ENCODE results near the gene ESRRA.
A peak's percentile ranks its signal among the peaks of the same experiment; 100 is the strongest.

The ESRRA gene

DNA sequence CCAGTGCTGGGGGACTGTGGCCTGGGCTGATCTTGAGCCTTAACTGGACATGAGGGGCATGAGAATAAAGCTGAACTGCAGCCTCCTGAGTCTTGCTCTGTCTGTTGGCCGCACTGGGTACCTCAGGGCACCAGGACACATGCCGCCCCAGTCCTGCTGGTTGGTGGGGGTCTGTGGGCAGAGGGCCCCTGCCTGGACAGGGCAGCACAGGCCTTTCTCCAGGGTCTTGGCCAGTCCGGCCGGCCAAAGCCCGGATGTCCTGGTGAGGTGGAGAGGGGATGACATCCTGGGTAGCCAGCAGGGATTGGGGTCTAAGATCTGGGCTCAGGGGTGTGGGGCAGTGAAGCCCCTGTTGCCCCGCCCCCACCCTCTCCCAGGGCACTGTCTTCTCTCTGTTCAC is 52.1 kb downstream of the ESRRA start:
- Histone ChIP-seq H3K4me3 (ENCODE audit: low read depth in 1 of 5, low read length in 5 of 5) (no peak overlapping the region), H3K4me1 (ENCODE audit: control insufficient read depth in 5 of 5, insufficient read depth in 5 of 5, low read length in 5 of 5) (peaks cover 2 to 46% (median 40%) of the 10 kb centered on the region in 5 donors), H3K36me3 (ENCODE audit: control insufficient read depth in 5 of 5, insufficient read depth in 5 of 5, low read length in 5 of 5) (peaks cover 0 to 24% (median 18%) of the 10 kb centered on the region in 5 donors), H3K27ac (ENCODE audit: low read depth, low read length) (no peak overlapping the region), H3K9ac (ENCODE audit: low read length in 5 of 5) (peak overlapping the region in 1 of 5 donors; percentile 90), H3K27me3 (ENCODE audit: control insufficient read depth in 5 of 5, insufficient read depth in 4 of 5, low read length in 5 of 5) (no peaks in the 10 kb centered on the region), H3K9me3 (ENCODE audit: control insufficient read depth in 5 of 5, low read length in 5 of 5) (no peaks in the 10 kb centered on the region)

DNA sequence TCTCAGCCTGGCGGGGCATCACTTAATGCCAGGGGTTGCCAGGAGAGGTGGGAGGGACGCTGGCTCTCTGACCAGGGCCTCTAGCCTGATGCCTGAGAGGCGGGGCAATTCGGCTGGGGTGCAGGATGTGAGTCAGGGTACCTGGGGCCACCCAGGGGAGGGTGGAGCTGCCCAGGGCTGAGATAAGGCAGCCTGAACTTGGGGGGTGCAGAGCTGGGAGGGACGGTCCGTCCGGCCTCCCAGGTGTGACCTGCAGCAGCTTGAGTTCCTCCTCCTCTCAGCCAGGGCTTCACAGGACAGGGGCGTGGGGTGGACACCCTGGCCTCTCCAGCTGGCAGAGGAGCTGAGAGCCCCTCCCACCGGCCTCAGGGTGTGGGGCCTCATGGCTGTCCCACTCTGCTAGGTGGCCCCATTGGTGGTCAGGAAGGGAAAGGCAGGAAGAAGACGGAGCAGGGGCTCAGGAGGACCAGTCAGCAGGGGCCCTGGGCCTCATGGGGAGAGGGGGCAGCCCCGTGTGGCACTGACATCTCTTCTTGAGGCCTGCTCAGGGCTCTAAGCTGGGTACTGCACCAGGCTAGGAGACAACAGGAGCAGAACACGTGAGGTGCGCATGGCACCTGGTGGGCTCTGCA is 52.7 kb downstream of the ESRRA start:
- H3K27ac ChIP-seq (ENCODE audit: low read depth, low read length): peak overlapping the region; percentile 84
- peaks cover 0 to 30% (median 23%) of the 10 kb centered on the region in 5 donors for H3K36me3 ChIP-seq (ENCODE audit: control insufficient read depth in 5 of 5, insufficient read depth in 5 of 5, low read length in 5 of 5)
- peak overlapping the region; percentile 77 to 92 (median 89) for H3K9ac ChIP-seq (ENCODE audit: low read length in 5 of 5)
- H3K4me3 ChIP-seq (ENCODE audit: low read depth in 1 of 5, low read length in 5 of 5): peak overlapping the region in 4 of 5 donors; percentile 85 to 99 (median 92)
- H3K27me3 ChIP-seq (ENCODE audit: control insufficient read depth in 5 of 5, insufficient read depth in 4 of 5, low read length in 5 of 5): no peaks in the 10 kb centered on the region
- no peaks in the 10 kb centered on the region for H3K9me3 ChIP-seq (ENCODE audit: control insufficient read depth in 5 of 5, low read length in 5 of 5)
- peaks cover 2 to 46% (median 40%) of the 10 kb centered on the region in 5 donors for H3K4me1 ChIP-seq (ENCODE audit: control insufficient read depth in 5 of 5, insufficient read depth in 5 of 5, low read length in 5 of 5)

DNA sequence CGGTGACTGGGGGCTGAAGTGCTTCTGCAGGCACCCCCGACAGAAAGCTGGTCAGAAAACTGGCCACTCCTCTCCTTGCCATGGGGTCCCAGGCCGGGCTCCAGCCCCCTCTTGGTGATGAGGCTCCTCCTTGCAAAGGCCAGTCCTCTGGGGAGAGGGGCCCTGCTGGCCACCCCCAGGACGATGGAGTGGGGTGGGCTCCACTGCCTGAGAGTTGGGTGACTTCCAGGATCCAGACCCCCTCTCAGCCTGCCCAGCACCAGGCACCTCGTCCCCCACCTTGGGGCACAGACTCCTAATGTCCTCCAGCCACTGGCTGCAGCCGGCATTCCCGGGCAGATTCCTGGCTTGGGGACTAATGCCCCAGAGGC is 53.2 kb downstream of the ESRRA start:
- Histone ChIP-seq H3K4me3 (ENCODE audit: low read depth in 1 of 5, low read length in 5 of 5) (peak overlapping the region in 4 of 5 donors; percentile 85 to 99 (median 92)), H3K27ac (ENCODE audit: low read depth, low read length) (peak overlapping the region; percentile 84), H3K27me3 (ENCODE audit: control insufficient read depth in 5 of 5, insufficient read depth in 4 of 5, low read length in 5 of 5) (no peaks in the 10 kb centered on the region), H3K9me3 (ENCODE audit: control insufficient read depth in 5 of 5, low read length in 5 of 5) (no peaks in the 10 kb centered on the region), H3K9ac (ENCODE audit: low read length in 5 of 5) (peak overlapping the region; percentile 77 to 92 (median 89)), H3K4me1 (ENCODE audit: control insufficient read depth in 5 of 5, insufficient read depth in 5 of 5, low read length in 5 of 5) (peaks cover 2 to 46% (median 40%) of the 10 kb centered on the region in 5 donors), H3K36me3 (ENCODE audit: control insufficient read depth in 5 of 5, insufficient read depth in 5 of 5, low read length in 5 of 5) (peaks cover 0 to 35% (median 28%) of the 10 kb centered on the region in 5 donors)

DNA sequence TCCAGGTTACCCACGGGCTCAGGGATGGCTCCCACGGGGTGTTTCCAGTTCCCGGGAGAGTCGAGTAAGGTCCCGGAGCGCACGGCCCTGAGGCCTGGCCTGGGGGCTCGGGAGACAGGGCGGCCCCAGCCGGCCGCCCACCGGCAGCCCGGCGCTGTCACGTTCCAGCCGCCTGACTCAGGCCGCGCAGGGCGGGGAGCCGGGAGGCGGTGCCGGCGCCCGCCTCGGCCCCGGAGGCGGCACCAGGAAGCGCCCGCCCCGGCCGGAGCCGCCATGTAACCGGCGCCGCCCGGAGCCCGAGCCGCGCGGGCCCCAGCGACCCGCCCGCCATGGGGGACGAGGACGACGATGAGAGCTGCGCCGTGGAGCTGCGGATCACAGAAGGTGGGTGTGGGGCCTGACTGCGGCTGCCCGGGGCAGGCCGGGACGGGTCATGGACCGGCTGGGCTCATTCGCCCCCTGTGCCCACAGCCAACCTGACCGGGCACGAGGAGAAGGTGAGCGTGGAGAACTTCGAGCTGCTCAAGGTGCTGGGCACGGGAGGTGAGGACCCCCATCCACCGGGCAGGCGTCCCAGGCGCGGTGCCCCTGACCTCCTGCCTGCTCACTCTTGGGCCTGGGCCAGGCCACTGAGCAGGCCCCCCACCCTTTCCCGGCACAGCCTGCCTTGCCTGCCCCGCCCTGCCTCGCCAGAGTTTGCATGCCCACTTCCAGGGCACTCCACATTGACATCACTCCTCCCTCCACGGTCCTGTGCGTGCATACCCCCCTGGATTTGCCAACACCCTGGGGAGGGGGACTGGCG is 53.8 kb downstream of the ESRRA start, which contains the start of gene RPS6KA4:
TSS of gene RPS6KA4 (plus strand) at position 256 of the 805 bp plus-strand sequence. CDS start at position 330, 74 bp downstream.
- Histone ChIP-seq H3K4me1 (ENCODE audit: control insufficient read depth in 5 of 5, insufficient read depth in 5 of 5, low read length in 5 of 5) (peaks cover 2 to 46% (median 40%) of the 10 kb centered on the region in 5 donors), H3K4me3 (ENCODE audit: low read depth in 1 of 5, low read length in 5 of 5) (peak within 1 kb of the TSS; percentile 75 to 99 (median 87)), H3K36me3 (ENCODE audit: control insufficient read depth in 5 of 5, insufficient read depth in 5 of 5, low read length in 5 of 5) (peaks cover 0 to 41% (median 32%) of the 10 kb centered on the region in 5 donors), H3K9ac (ENCODE audit: low read length in 5 of 5) (peak within 1 kb of the TSS; percentile 84 to 96 (median 92)), H3K9me3 (ENCODE audit: control insufficient read depth in 5 of 5, low read length in 5 of 5) (no peaks in the 10 kb centered on the region), H3K27me3 (ENCODE audit: control insufficient read depth in 5 of 5, insufficient read depth in 4 of 5, low read length in 5 of 5) (no peaks in the 10 kb centered on the region), H3K27ac (ENCODE audit: low read depth, low read length) (peak within 1 kb of the TSS; percentile 84)

DNA sequence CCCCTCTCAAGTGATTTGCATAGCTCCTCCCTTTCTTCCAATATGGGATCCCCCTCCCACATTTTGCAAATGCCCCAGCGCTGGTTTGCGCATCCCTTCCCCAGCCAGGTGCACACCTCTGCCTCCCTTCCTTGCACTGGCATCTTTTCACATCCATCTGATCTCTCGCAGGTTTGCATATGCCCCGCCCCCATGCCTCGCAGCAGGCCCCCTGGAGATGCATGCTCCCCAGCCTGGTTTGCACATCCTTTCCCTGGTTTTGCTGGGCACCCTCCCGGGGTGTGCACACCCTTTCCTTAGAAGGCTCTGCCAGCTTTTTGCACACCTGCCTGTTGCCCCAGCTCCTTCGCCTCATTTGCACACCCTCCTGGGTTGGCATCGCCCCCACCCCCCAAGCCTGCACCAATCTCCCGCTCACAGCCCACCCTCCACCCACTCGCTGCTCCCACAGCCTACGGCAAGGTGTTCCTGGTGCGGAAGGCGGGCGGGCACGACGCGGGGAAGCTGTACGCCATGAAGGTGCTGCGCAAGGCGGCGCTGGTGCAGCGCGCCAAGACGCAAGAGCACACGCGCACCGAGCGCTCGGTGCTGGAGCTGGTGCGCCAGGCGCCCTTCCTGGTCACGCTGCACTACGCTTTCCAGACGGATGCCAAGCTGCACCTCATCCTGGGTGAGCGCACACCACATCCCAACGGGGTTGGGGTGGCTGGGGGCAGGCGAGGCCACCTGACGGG is 54.6 kb downstream of the ESRRA start:
- Histone ChIP-seq H3K27me3 (ENCODE audit: control insufficient read depth in 5 of 5, insufficient read depth in 4 of 5, low read length in 5 of 5) (no peaks in the 10 kb centered on the region), H3K4me3 (ENCODE audit: low read depth in 1 of 5, low read length in 5 of 5) (peak overlapping the region; percentile 75 to 99 (median 87)), H3K9ac (ENCODE audit: low read length in 5 of 5) (peak overlapping the region in 4 of 5 donors; percentile 78 to 96 (median 92)), H3K36me3 (ENCODE audit: control insufficient read depth in 5 of 5, insufficient read depth in 5 of 5, low read length in 5 of 5) (peaks cover 2 to 45% (median 32%) of the 10 kb centered on the region in 5 donors), H3K9me3 (ENCODE audit: control insufficient read depth in 5 of 5, low read length in 5 of 5) (no peaks in the 10 kb centered on the region), H3K4me1 (ENCODE audit: control insufficient read depth in 5 of 5, insufficient read depth in 5 of 5, low read length in 5 of 5) (peaks cover 2 to 44% (median 39%) of the 10 kb centered on the region in 5 donors), H3K27ac (ENCODE audit: low read depth, low read length) (peak overlapping the region; percentile 16)

DNA sequence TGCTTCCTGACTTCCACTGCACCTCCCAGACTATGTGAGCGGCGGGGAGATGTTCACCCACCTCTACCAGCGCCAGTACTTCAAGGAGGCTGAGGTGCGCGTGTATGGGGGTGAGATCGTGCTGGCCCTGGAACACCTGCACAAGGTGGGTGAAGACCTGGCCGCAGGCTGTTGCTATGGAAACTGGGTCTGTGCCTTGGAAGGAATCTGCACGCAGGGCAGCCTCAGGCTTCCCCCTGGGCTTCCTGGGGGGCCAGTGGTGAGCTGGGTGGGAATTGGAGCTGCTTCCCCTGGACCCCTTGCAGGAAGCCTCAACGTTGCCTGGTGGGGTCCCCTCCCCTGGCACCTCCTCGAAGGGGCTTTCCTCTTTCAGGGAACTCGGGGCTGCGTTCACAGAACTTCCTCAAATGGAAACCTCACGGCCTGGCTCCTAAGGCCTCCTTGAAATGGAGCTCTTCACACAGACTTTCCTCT is 55.2 kb downstream of the ESRRA start:
- H3K36me3 ChIP-seq (ENCODE audit: control insufficient read depth in 5 of 5, insufficient read depth in 5 of 5, low read length in 5 of 5): peaks cover 2 to 51% (median 38%) of the 10 kb centered on the region in 5 donors
- H3K4me3 ChIP-seq (ENCODE audit: low read depth in 1 of 5, low read length in 5 of 5): peak overlapping the region in 2 of 5 donors; percentile 96 to 99
- peaks cover 2 to 38% (median 33%) of the 10 kb centered on the region in 5 donors for H3K4me1 ChIP-seq (ENCODE audit: control insufficient read depth in 5 of 5, insufficient read depth in 5 of 5, low read length in 5 of 5)
- no peaks in the 10 kb centered on the region for H3K9me3 ChIP-seq (ENCODE audit: control insufficient read depth in 5 of 5, low read length in 5 of 5)
- no peak overlapping the region for H3K27ac ChIP-seq (ENCODE audit: low read depth, low read length)
- H3K9ac ChIP-seq (ENCODE audit: low read length in 5 of 5): no peak overlapping the region
- H3K27me3 ChIP-seq (ENCODE audit: control insufficient read depth in 5 of 5, insufficient read depth in 4 of 5, low read length in 5 of 5): no peaks in the 10 kb centered on the region

DNA sequence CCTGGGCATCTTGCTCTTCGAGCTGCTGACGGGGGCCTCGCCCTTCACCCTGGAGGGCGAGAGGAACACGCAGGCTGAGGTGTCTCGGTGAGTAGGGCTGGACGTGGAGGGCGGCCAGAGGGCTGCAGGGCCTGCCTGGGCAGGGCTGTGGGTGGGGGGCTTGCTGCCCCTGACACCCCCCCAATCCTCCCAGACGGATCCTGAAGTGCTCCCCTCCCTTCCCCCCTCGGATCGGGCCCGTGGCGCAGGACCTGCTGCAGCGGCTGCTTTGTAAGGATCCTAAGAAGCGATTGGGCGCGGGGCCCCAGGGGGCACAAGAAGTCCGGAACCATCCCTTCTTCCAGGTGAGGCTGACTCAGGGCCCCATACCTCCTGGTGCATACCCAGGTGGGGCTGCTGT is 56.3 kb downstream of the ESRRA start:
- no peak overlapping the region for H3K27ac ChIP-seq (ENCODE audit: low read depth, low read length)
- H3K9me3 ChIP-seq (ENCODE audit: control insufficient read depth in 5 of 5, low read length in 5 of 5): no peaks in the 10 kb centered on the region
- peaks cover 2 to 31% (median 29%) of the 10 kb centered on the region in 5 donors for H3K4me1 ChIP-seq (ENCODE audit: control insufficient read depth in 5 of 5, insufficient read depth in 5 of 5, low read length in 5 of 5)
- peaks cover 2 to 61% (median 47%) of the 10 kb centered on the region in 5 donors for H3K36me3 ChIP-seq (ENCODE audit: control insufficient read depth in 5 of 5, insufficient read depth in 5 of 5, low read length in 5 of 5)
- no peak overlapping the region for H3K9ac ChIP-seq (ENCODE audit: low read length in 5 of 5)
- no peaks in the 10 kb centered on the region for H3K27me3 ChIP-seq (ENCODE audit: control insufficient read depth in 5 of 5, insufficient read depth in 4 of 5, low read length in 5 of 5)
- no peak overlapping the region for H3K4me3 ChIP-seq (ENCODE audit: low read depth in 1 of 5, low read length in 5 of 5)

DNA sequence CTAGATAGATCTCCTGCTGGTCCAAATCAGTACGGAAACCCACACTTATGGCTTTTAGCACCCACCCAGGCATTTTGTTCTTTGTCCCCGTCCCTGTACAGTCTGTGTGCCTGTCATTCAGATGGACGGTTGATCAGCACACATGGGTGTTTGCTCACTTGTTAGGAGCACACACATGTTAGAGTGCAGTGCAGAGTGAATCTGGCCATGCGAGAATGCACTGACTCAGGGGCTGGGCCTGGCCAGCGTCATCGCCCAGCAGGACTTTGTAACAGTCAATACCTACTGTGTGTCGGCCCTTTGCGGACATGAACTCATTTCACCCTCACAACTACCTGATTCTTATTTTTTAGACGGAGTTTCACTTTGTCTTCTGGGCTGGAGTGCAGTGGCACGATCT is 57.0 kb downstream of the ESRRA start:
- Histone ChIP-seq H3K4me3 (ENCODE audit: low read depth in 1 of 5, low read length in 5 of 5) (no peak overlapping the region), H3K27ac (ENCODE audit: low read depth, low read length) (no peak overlapping the region), H3K36me3 (ENCODE audit: control insufficient read depth in 5 of 5, insufficient read depth in 5 of 5, low read length in 5 of 5) (peaks cover 5 to 64% (median 49%) of the 10 kb centered on the region in 5 donors)

DNA sequence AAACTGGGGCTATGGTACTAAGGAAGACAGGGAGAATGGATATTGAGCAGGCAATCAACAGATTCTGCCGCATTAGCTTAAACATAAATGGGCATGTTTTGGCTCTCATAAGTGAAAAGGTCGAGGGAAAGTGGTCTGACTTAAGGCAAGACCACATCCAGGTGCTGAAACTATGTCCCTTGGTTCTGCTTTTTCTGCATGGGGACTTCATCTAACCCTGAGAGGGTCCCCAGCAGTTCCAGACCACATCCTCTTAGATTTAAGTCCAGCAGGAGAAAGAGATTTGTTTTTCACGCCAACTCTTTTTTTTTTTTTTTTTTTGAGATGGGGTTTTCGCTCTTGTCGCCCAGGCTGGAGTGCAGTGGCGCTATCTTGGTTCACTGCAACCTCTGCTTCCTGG is 59.1 kb downstream of the ESRRA start:
- Histone ChIP-seq H3K27me3 (ENCODE audit: control insufficient read depth in 5 of 5, insufficient read depth in 4 of 5, low read length in 5 of 5) (no peaks in the 10 kb centered on the region), H3K4me3 (ENCODE audit: low read depth in 1 of 5, low read length in 5 of 5) (no peak overlapping the region), H3K9ac (ENCODE audit: low read length in 5 of 5) (no peak overlapping the region), H3K36me3 (ENCODE audit: control insufficient read depth in 5 of 5, insufficient read depth in 5 of 5, low read length in 5 of 5) (peaks cover 5 to 84% (median 63%) of the 10 kb centered on the region in 5 donors), H3K4me1 (ENCODE audit: control insufficient read depth in 5 of 5, insufficient read depth in 5 of 5, low read length in 5 of 5) (peaks cover 0 to 14% (median 12%) of the 10 kb centered on the region in 5 donors), H3K9me3 (ENCODE audit: control insufficient read depth in 5 of 5, low read length in 5 of 5) (no peaks in the 10 kb centered on the region), H3K27ac (ENCODE audit: low read depth, low read length) (no peak overlapping the region)

More for the DNA sequence above, 57.0 kb downstream of the ESRRA start:
- Histone ChIP-seq H3K27me3 (ENCODE audit: control insufficient read depth in 5 of 5, insufficient read depth in 4 of 5, low read length in 5 of 5) (no peaks in the 10 kb centered on the region), H3K4me1 (ENCODE audit: control insufficient read depth in 5 of 5, insufficient read depth in 5 of 5, low read length in 5 of 5) (peaks cover 0 to 30% (median 27%) of the 10 kb centered on the region in 5 donors), H3K9me3 (ENCODE audit: control insufficient read depth in 5 of 5, low read length in 5 of 5) (no peaks in the 10 kb centered on the region), H3K9ac (ENCODE audit: low read length in 5 of 5) (no peak overlapping the region)

Measured in subcutaneous abdominal adipose tissue (tissue), 5 donors.